HL-60 (cell line): ENCODE data around the gene KRTAP10-7.

Experiments
- CTCF ChIP-seq: IDR thresholded peaks from one replicate; pipeline ENCODE4 v1.5.1; 2011; ENCODE audit warnings: low read length, control low read depth, inconsistent platforms; ENCODE audit not compliant: insufficient read depth
- GABPA ChIP-seq: IDR thresholded peaks from 2 replicates; pipeline ENCODE4 v1.6.1; 2012; ENCODE audit warnings: low read depth
- POLR2AphosphoS5 ChIP-seq: IDR thresholded peaks from 2 replicates; pipeline ENCODE4 v1.6.1; 2012; ENCODE audit warnings: low read depth
- REST ChIP-seq: IDR thresholded peaks from 2 replicates; pipeline ENCODE4 v1.6.1; 2012; ENCODE audit warnings: low read depth; ENCODE audit not compliant: insufficient replicate concordance
- SPI1 ChIP-seq: IDR thresholded peaks from 2 replicates; pipeline ENCODE4 v1.6.1; 2012; ENCODE audit warnings: low read depth, mild to moderate bottlenecking, borderline replicate concordance

- TF ChIP-seq CTCF (no peak), GABPA (no peak), POLR2AphosphoS5 (no peak), REST (no peak), SPI1 (no peak)
Observed at GRCh38 chr21:44636209-44637017, 36.0 kb downstream of the KRTAP10-7 start.
